HepG2 (cell line): ENCODE results near the gene UNC5C. TPM values are rescaled to one million over a fixed set of nuclear protein-coding genes. Genes with fewer than 3 reads are reported as not detected.

ENCODE experiments used
- ELK4 ChIP-seq: sonication (generic); formaldehyde crosslinking; IDR thresholded peaks from 2 replicates; pipeline ENCODE4 v1.9.0; 2021; ENCODE audit warnings: missing genetic modification reagents, borderline replicate concordance
- MXD3 ChIP-seq: IDR thresholded peaks from 2 replicates; pipeline ENCODE4 v1.6.1; 2016; ENCODE audit warnings: mild to moderate bottlenecking, missing biosample characterization, missing genetic modification reagents
- MYPOP ChIP-seq: sonication (generic); formaldehyde crosslinking; IDR thresholded peaks from 2 replicates; pipeline ENCODE4 v1.8.1; 2023; ENCODE audit warnings: mild to moderate bottlenecking, moderate library complexity, missing genetic modification reagents
- SIN3A ChIP-seq: IDR thresholded peaks from 2 replicates; pipeline ENCODE4 v1.6.1; 2011; ENCODE audit warnings: low read depth, mild to moderate bottlenecking, control low read depth, low read length, borderline replicate concordance
- ZBTB10 ChIP-seq: sonication (generic); formaldehyde crosslinking; IDR thresholded peaks from 2 replicates; pipeline ENCODE4 v1.4.0; 2020; ENCODE audit warnings: missing genetic modification reagents, borderline replicate concordance
- ZNF232 ChIP-seq: sonication (generic); formaldehyde crosslinking; IDR thresholded peaks from 2 replicates; pipeline ENCODE4 v1.4.0; 2020; ENCODE audit warnings: missing genetic modification reagents, borderline replicate concordance
- ZNF660 ChIP-seq: sonication (generic); formaldehyde crosslinking; IDR thresholded peaks from 2 replicates; pipeline ENCODE4 v1.5.1; 2020; ENCODE audit warnings: mild to moderate bottlenecking, low read depth, missing genetic modification reagents, borderline replicate concordance
- ZNF770 ChIP-seq: sonication (generic); formaldehyde crosslinking; IDR thresholded peaks from 2 replicates; pipeline ENCODE4 v1.5.0; 2020; ENCODE audit warnings: mild to moderate bottlenecking, missing genetic modification reagents
- polyA plus RNA-seq, 8 experiments: library from polyadenylated mRNA; depleted of rRNA in 3 of 8; stranded (reverse) in 7 of 8; unstranded in 1 of 8; fragments of >200 nt; fragmentation: Illumina TruSeq in 4 of 8; extraction: Trizol in 4 of 8; gene quantifications; 2 replicates each; pipeline versions ENCODE4 v1.2.1 to v1.2.3, GENCODE V29; 2011 to 2016; ENCODE audit warnings: low read depth in 4 of 8, missing spikeins in 1 of 8, mixed read lengths in 1 of 8; ENCODE audit not compliant: insufficient read depth in 1 of 8
- total RNA-seq, 5 experiments: library from RNA; depleted of rRNA; stranded (reverse); fragments of >200 nt; fragmentation: Illumina TruSeq; extraction: Trizol; gene quantifications; 2 replicates each; pipeline ENCODE4 v1.2.3, GENCODE V29; 2016; ENCODE audit warnings: low read depth in 1 of 5

The UNC5C gene
- total and polyA plus RNA-seq, 2 of the 13 experiments (the other 11 are each of a cell fraction or from before 2014, with no cell fraction given) = not detected

GRCh38 chr4:95429416-95429815 is 119.4 kb downstream of the UNC5C start (continued):
- TF ChIP-seq ZBTB10 (CRISPR knock-in tag) (no peak), ZNF660 (CRISPR knock-in tag) (no peak), ZNF770 (CRISPR knock-in tag) (no peak), MXD3 (CRISPR knock-in tag) (no peak), SIN3A (no peak), ZNF232 (CRISPR knock-in tag) (no peak), ELK4 (CRISPR knock-in tag) (no peak), MYPOP (no peak)
